Measurements from ENCODE around the gene ALKBH8.

DNA sequence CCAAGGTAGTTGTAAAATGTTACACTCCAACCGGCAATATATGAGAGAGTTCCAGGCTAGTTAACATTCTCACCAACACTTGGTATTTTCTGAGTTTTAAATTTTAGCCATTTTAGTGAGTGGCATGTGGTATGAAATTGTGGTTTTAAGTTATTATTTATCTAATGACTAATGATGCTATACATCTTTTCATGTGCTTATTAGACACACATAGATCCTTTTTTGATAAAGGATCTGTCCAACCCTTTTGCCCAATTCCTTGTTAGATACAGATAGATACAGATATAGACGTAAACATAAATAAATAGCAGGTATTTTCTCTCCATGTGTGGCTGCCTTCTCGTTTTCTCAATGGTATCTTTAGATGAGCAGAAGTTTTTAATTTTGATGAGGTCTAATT lies 39.3 kb downstream of the ALKBH8 start:
- no peak for TF ChIP-seq DBP (CRISPR knock-in tag; IDR thresholded peaks at IDR 0.05; ENCODE audit: not compliant biosample characterization)
- TF ChIP-seq ZEB1 (IDR thresholded peaks at IDR 0.05; ENCODE audit: insufficient replicate concordance, low read depth), result no peak
- no peak for TF ChIP-seq REL (CRISPR knock-in tag; conservative IDR thresholded peaks at IDR 0.05)
- TF ChIP-seq NFKBIZ (CRISPR knock-in tag; IDR thresholded peaks at IDR 0.05), result no peak
- TF ChIP-seq ZNF274 (CRISPR knock-in tag; IDR thresholded peaks at IDR 0.05), result no peak
- TF ChIP-seq, protein P1, sequence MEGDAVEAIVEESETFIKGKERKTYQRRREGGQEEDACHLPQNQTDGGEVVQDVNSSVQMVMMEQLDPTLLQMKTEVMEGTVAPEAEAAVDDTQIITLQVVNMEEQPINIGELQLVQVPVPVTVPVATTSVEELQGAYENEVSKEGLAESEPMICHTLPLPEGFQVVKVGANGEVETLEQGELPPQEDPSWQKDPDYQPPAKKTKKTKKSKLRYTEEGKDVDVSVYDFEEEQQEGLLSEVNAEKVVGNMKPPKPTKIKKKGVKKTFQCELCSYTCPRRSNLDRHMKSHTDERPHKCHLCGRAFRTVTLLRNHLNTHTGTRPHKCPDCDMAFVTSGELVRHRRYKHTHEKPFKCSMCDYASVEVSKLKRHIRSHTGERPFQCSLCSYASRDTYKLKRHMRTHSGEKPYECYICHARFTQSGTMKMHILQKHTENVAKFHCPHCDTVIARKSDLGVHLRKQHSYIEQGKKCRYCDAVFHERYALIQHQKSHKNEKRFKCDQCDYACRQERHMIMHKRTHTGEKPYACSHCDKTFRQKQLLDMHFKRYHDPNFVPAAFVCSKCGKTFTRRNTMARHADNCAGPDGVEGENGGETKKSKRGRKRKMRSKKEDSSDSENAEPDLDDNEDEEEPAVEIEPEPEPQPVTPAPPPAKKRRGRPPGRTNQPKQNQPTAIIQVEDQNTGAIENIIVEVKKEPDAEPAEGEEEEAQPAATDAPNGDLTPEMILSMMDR (CRISPR knock-in tag; IDR thresholded peaks at IDR 0.05), result no peak
- no peak for TF ChIP-seq SKI (IDR thresholded peaks at IDR 0.05; ENCODE audit: partially characterized antibody)
- no peak for TF ChIP-seq BRF2 (CRISPR knock-in tag; IDR thresholded peaks at IDR 0.05)
- no peak for TF ChIP-seq FOXJ3 (CRISPR knock-in tag; IDR thresholded peaks at IDR 0.05; ENCODE audit: borderline replicate concordance)
- TF ChIP-seq GTF3A (CRISPR knock-in tag; conservative IDR thresholded peaks at IDR 0.05), result no peak
